Neural cell (in vitro differentiated cells): ENCODE data around the gene SNX32. TPM values are rescaled to one million over a fixed set of nuclear protein-coding genes. Genes with fewer than 3 reads are reported as not detected.

Experiments
- H2AFZ ChIP-seq: fragments of 200-600, 300-800 bp; sonication (generic), shearing (Covaris generic); 2 replicates; pipeline ENCODE4 v1.6.0; 2014; ENCODE audit warnings: low read depth, mild to moderate bottlenecking, antibody characterized with exemption, low read length, moderate library complexity
- H3F3A ChIP-seq: fragments of 200-600 bp; shearing (Covaris generic); 2 replicates; pipeline ENCODE4 v1.6.1; 2016; ENCODE audit warnings: mild to moderate bottlenecking, moderate library complexity, mixed read lengths, antibody characterized with exemption, low read length; ENCODE audit not compliant: insufficient read depth, poor library complexity, severe bottlenecking
- H3K27ac ChIP-seq: fragments of 200-600, 300-800 bp; sonication (generic), shearing (Covaris generic); 2 replicates; pipeline ENCODE4 v1.5.1; 2014; ENCODE audit warnings: mild to moderate bottlenecking, low read length, moderate library complexity
- H3K27me3 ChIP-seq: fragments of 300-800, 200-600 bp; sonication (generic), shearing (Covaris generic); 2 replicates; pipeline ENCODE4 v1.6.0; 2014; ENCODE audit warnings: mild to moderate bottlenecking, low read depth, low read length, moderate library complexity; ENCODE audit not compliant: insufficient read depth
- H3K36me3 ChIP-seq: fragments of 300-800, 200-600 bp; sonication (generic), shearing (Covaris generic); 2 replicates; pipeline ENCODE4 v1.5.1; 2014; ENCODE audit warnings: mild to moderate bottlenecking, antibody characterized with exemption, low read length, moderate library complexity; ENCODE audit not compliant: insufficient read depth
- H3K4me2 ChIP-seq: fragments of 300-800, 200-600 bp; sonication (generic), shearing (Covaris generic); 2 replicates; pipeline ENCODE4 v1.6.0; 2014; ENCODE audit warnings: mild to moderate bottlenecking, low read length
- H3K4me3 ChIP-seq: fragments of 300-800, 200-600 bp; sonication (generic), shearing (Covaris generic); 2 replicates; pipeline ENCODE4 v1.5.1; 2014; ENCODE audit warnings: mild to moderate bottlenecking, low read length, moderate library complexity
- H3K79me2 ChIP-seq: fragments of 200-600 bp; shearing (Covaris generic); replicated peaks from 2 replicates; pipeline ENCODE4 v1.6.0; 2014; ENCODE audit warnings: mild to moderate bottlenecking, low read length, moderate library complexity; ENCODE audit not compliant: insufficient read depth
- H3K9ac ChIP-seq: fragments of 300-800, 200-600 bp; sonication (generic), shearing (Covaris generic); 2 replicates; pipeline ENCODE4 v1.6.1; 2016; ENCODE audit warnings: mild to moderate bottlenecking, low read length, mixed read lengths
- H3K9me2 ChIP-seq: fragments of 200-600 bp; shearing (Covaris generic); 2 replicates; pipeline ENCODE4 v1.6.1; 2016; ENCODE audit warnings: mild to moderate bottlenecking, low read length, mixed read lengths; ENCODE audit not compliant: insufficient read depth
- H3K9me3 ChIP-seq: fragments of 200-600, 300-800 bp; sonication (generic), shearing (Covaris generic); 2 replicates; pipeline ENCODE4 v1.6.1; 2016; ENCODE audit warnings: mild to moderate bottlenecking, mixed run types, low read length, moderate library complexity, mixed read lengths
- H4K20me1 ChIP-seq: fragments of 200-600 bp; shearing (Covaris generic); 2 replicates; pipeline ENCODE4 v1.6.1; 2016; ENCODE audit warnings: mild to moderate bottlenecking, mixed run types; ENCODE audit not compliant: insufficient read depth
- CTCF ChIP-seq: fragments of 450-650 bp; IDR thresholded peaks from 2 replicates; pipeline ENCODE4 v1.5.1; 2014; ENCODE audit warnings: antibody characterized with exemption, mild to moderate bottlenecking, moderate library complexity; ENCODE audit not compliant: poor library complexity, severe bottlenecking
- EP300 ChIP-seq: fragments of 450-650 bp; conservative IDR thresholded peaks from 2 replicates; pipeline ENCODE4 v1.6.1; 2014; ENCODE audit warnings: antibody characterized with exemption, mild to moderate bottlenecking, moderate library complexity; ENCODE audit not compliant: poor library complexity, severe bottlenecking
- EZH2 ChIP-seq: fragments of 200-600, 300-800 bp; shearing (Covaris generic), sonication (generic); IDR thresholded peaks from 2 replicates; pipeline ENCODE4 v1.6.1; 2014; ENCODE audit warnings: antibody characterized with exemption, low read length, borderline replicate concordance, mild to moderate bottlenecking; ENCODE audit not compliant: insufficient read depth, poor library complexity, severe bottlenecking
- MXI1 ChIP-seq: fragments of 450-650 bp; conservative IDR thresholded peaks from 2 replicates; pipeline ENCODE4 v1.6.1; 2014; ENCODE audit warnings: antibody characterized with exemption, mild to moderate bottlenecking; ENCODE audit not compliant: poor library complexity, severe bottlenecking
- POLR2AphosphoS5 ChIP-seq: IDR thresholded peaks from 2 replicates; pipeline ENCODE4 v1.6.1; 2012
- RAD21 ChIP-seq: fragments of 450-650 bp; conservative IDR thresholded peaks from 2 replicates; pipeline ENCODE4 v1.6.1; 2014; ENCODE audit warnings: antibody characterized with exemption, mild to moderate bottlenecking, moderate library complexity
- REST ChIP-seq: IDR thresholded peaks from 2 replicates; pipeline ENCODE4 v1.6.1; 2012; ENCODE audit warnings: borderline replicate concordance
- SMC3 ChIP-seq: fragments of 450-650 bp; conservative IDR thresholded peaks from 2 replicates; pipeline ENCODE4 v1.6.1; 2014; ENCODE audit warnings: antibody characterized with exemption, mild to moderate bottlenecking, moderate library complexity; ENCODE audit not compliant: poor library complexity
- TAF1 ChIP-seq: IDR thresholded peaks from 2 replicates; pipeline ENCODE4 v1.6.1; 2012; ENCODE audit warnings: low read depth
- polyA plus RNA-seq: library from polyadenylated mRNA; depleted of rRNA; stranded (reverse); fragments of >200 nt; gene quantifications from 2 replicates; pipeline ENCODE4 v1.2.3, GENCODE V29; 2014

The SNX32 gene
- polyA plus RNA-seq, 1 donor from 2014 or later: 16.0 TPM

GRCh38 chr11:65796726-65797601 lies 36.8 kb upstream of the SNX32 start:
- Histone ChIP-seq H3K27ac (no peak overlapping the region), H2AFZ (no peak overlapping the region), H3K4me3 (no peak overlapping the region), H3K9me3 (no peaks in the 10 kb centered on the region), H3K9me2 (no peaks in the 10 kb centered on the region), H4K20me1 (no peaks in the 10 kb centered on the region), H3F3A (no peaks in the 10 kb centered on the region), H3K36me3 (no peaks in the 10 kb centered on the region), H3K9ac (no peak overlapping the region), H3K4me2 (no peak overlapping the region), H3K79me2 (no peaks in the 10 kb centered on the region), H3K27me3 (no peaks in the 10 kb centered on the region)
- TF ChIP-seq MXI1 (no peak), REST (no peak), EZH2 (no peak), POLR2AphosphoS5 (no peak), TAF1 (no peak), RAD21 (no peak), SMC3 (no peak), CTCF (no peak), EP300 (no peak)

- TF ChIP-seq EP300 (no peak), EZH2 (no peak), REST (no peak), TAF1 (no peak), SMC3 (no peak), POLR2AphosphoS5 (no peak), CTCF (no peak), MXI1 (no peak), RAD21 (no peak)
- Histone ChIP-seq H3K4me2 (no peak overlapping the region), H4K20me1 (no peaks in the 10 kb centered on the region), H3K9me2 (no peaks in the 10 kb centered on the region), H3K9me3 (no peaks in the 10 kb centered on the region), H3K79me2 (no peaks in the 10 kb centered on the region), H3F3A (no peaks in the 10 kb centered on the region), H3K9ac (no peak overlapping the region), H3K27ac (no peak overlapping the region), H3K27me3 (no peaks in the 10 kb centered on the region), H3K36me3 (no peaks in the 10 kb centered on the region), H3K4me3 (no peak overlapping the region), H2AFZ (no peak overlapping the region)
These were observed 36.1 kb upstream of the SNX32 start for GRCh38 chr11:65797711-65798110.
